Keratinocyte (primary cell): Measurements from ENCODE around the gene AEBP1. TPM values are rescaled to one million over a fixed set of nuclear protein-coding genes. Genes with fewer than 3 reads are reported as not detected.

ENCODE experiments used
- DNase-seq: peaks from one replicate; pipeline ENCODE4 v3.0.0-alpha.2; 2011; ENCODE audit warnings: low read depth, missing footprints, low spot score
- FAIRE-seq: peaks from 2 replicates; lab custom pipeline; 2011; peaks lifted over from hg19 to GRCh38; lab: Jason Lieb, UNC
- H2AFZ ChIP-seq: 2 replicates; pipeline ENCODE4 v1.6.0; 2012; ENCODE audit warnings: low read length, control low read depth, inconsistent platforms; ENCODE audit not compliant: control insufficient read depth
- H3K27ac ChIP-seq: 2 replicates; pipeline ENCODE4 v1.5.1; 2011; ENCODE audit warnings: low read length; ENCODE audit not compliant: control insufficient read depth, insufficient read depth
- H3K27me3 ChIP-seq: 3 replicates; pipeline ENCODE4 v1.6.0; 2011; ENCODE audit warnings: low read length; ENCODE audit not compliant: control insufficient read depth, insufficient read depth; ENCODE audit errors: extremely low read depth
- H3K36me3 ChIP-seq, 2 experiments: 2 replicates in 1 of 2; 3 replicates in 1 of 2; pipeline ENCODE4 v1.5.1; 2011; ENCODE audit warnings: low read length in 2 of 2, mild to moderate bottlenecking in 1 of 2; ENCODE audit not compliant: control insufficient read depth in 2 of 2, insufficient read depth in 2 of 2; ENCODE audit errors: extremely low read depth in 1 of 2
- H3K4me1 ChIP-seq: 3 replicates; pipeline ENCODE4 v1.5.1; 2011; ENCODE audit warnings: low read length; ENCODE audit not compliant: control insufficient read depth, insufficient read depth; ENCODE audit errors: extremely low read depth
- H3K4me2 ChIP-seq: 3 replicates; pipeline ENCODE4 v1.6.0; 2011; ENCODE audit warnings: low read depth, low read length; ENCODE audit not compliant: control insufficient read depth, insufficient read depth; ENCODE audit errors: extremely low read depth
- H3K4me3 ChIP-seq, 3 experiments: fragments of 200-600 bp in 1 of 3; sonication (generic) in 1 of 3; 2 replicates in 2 of 3; 3 replicates in 1 of 3; pipeline ENCODE4 v1.5.1; 2011 to 2016; ENCODE audit warnings: low read length in 3 of 3, mild to moderate bottlenecking in 3 of 3, control low read depth in 2 of 3, inconsistent platforms in 1 of 3, low read depth in 1 of 3, mixed read lengths in 1 of 3, mixed run types in 1 of 3, moderate library complexity in 1 of 3; ENCODE audit not compliant: control insufficient read depth in 2 of 3, insufficient read depth in 2 of 3; ENCODE audit errors: extremely low read depth in 1 of 3
- H3K79me2 ChIP-seq: 2 replicates; pipeline ENCODE4 v1.6.0; 2012; ENCODE audit warnings: low read length; ENCODE audit not compliant: control insufficient read depth, insufficient read depth
- H3K9ac ChIP-seq: 3 replicates; pipeline ENCODE4 v1.6.0; 2011; ENCODE audit warnings: low read length; ENCODE audit not compliant: control insufficient read depth, insufficient read depth; ENCODE audit errors: extremely low read depth
- H3K9me1 ChIP-seq: 3 replicates; pipeline ENCODE4 v1.6.0; 2011; ENCODE audit warnings: low read length; ENCODE audit not compliant: control insufficient read depth, insufficient read depth; ENCODE audit errors: extremely low read depth
- H3K9me3 ChIP-seq: 2 replicates; pipeline ENCODE4 v1.5.1; 2012; ENCODE audit warnings: low read depth, low read length; ENCODE audit not compliant: control insufficient read depth
- H4K20me1 ChIP-seq: 3 replicates; pipeline ENCODE4 v1.6.0; 2011; ENCODE audit warnings: low read length; ENCODE audit not compliant: control insufficient read depth, insufficient read depth; ENCODE audit errors: extremely low read depth
- EZH2 ChIP-seq: IDR thresholded peaks from one replicate; pipeline ENCODE4 v1.6.1; 2012; ENCODE audit warnings: inconsistent platforms, mild to moderate bottlenecking, low read length, moderate library complexity
- dilution Hi-C: fragments of 300-500 bp; cut with MboI; formaldehyde crosslinking; loops from one replicate; pipeline ENCODE4 v1.7.0; 2020; ENCODE audit warnings: low sequenced_read_pairs; ENCODE audit not compliant: extremely low pct_ligation_motif_present
- polyA plus RNA-seq, 5 experiments: library from polyadenylated mRNA; depleted of rRNA in 3 of 5; stranded (reverse) in 3 of 5; stranded (forward) in 1 of 5; unstranded in 1 of 5; fragments of >200 nt; gene quantifications; 1 replicate in 1 of 5; 2 replicates in 3 of 5; 3 replicates in 1 of 5; pipeline versions ENCODE4 v1.2.1 to v1.2.3, GENCODE V29; 2011 to 2012; ENCODE audit warnings: missing spikeins in 2 of 5, low read depth in 1 of 5, low replicate concordance in 1 of 5
- TF ChIP-seq, protein P1 (sequence below), 3 experiments: IDR thresholded peaks in 1 of 3; conservative IDR thresholded peaks in 1 of 3; optimal IDR thresholded peaks in 1 of 3; 2 replicates in 2 of 3; 3 replicates in 1 of 3; pipeline versions ENCODE3 to v1.5.1; 2011; ENCODE audit warnings: low read length in 3 of 3, mild to moderate bottlenecking in 3 of 3, moderate library complexity in 2 of 3, control low read depth in 1 of 3, inconsistent platforms in 1 of 3; ENCODE audit not compliant: insufficient read depth in 2 of 3; ENCODE audit errors: extremely low read depth in 1 of 3

Gene AEBP1
- polyA plus RNA-seq, 1 donor (not counting 4 experiments of a cell fraction or from before 2014, with no cell fraction given) = 0.03 TPM

DNA sequence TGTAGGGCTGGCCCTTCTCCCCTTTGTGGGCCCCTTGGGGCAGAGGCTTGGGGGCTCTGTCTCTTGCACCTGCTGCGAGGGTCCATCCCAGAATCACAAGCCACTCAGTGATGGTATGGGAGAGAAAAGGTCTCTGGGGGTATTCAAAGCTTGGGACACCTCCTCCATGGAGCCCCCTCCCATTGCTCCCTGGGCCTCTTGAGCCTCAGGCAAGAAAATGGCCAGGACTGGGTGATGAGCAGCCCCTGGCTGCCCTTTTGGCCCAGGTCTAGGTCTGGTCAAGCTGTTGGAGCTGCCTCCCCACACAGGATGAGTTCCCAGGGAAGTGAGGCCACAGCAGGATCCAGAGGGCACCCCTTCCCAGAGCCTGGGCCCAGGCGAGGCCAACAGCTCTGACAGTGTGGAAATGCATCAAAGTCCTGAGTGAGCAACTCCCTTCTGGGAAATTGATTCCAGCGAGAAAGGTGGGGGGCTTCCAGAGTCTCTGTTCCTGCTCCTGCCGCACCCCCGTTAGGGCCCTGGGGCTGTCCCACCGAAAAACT is 40.4 kb downstream of the AEBP1 start:
- TF ChIP-seq, protein P1, sequence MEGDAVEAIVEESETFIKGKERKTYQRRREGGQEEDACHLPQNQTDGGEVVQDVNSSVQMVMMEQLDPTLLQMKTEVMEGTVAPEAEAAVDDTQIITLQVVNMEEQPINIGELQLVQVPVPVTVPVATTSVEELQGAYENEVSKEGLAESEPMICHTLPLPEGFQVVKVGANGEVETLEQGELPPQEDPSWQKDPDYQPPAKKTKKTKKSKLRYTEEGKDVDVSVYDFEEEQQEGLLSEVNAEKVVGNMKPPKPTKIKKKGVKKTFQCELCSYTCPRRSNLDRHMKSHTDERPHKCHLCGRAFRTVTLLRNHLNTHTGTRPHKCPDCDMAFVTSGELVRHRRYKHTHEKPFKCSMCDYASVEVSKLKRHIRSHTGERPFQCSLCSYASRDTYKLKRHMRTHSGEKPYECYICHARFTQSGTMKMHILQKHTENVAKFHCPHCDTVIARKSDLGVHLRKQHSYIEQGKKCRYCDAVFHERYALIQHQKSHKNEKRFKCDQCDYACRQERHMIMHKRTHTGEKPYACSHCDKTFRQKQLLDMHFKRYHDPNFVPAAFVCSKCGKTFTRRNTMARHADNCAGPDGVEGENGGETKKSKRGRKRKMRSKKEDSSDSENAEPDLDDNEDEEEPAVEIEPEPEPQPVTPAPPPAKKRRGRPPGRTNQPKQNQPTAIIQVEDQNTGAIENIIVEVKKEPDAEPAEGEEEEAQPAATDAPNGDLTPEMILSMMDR (optimal IDR thresholded peaks at IDR 0.05 in 1 of 3, IDR thresholded peaks at IDR 0.05 in 1 of 3, conservative IDR thresholded peaks at IDR 0.05 in 1 of 3; ENCODE audit: extremely low read depth in 1 of 3, insufficient read depth in 2 of 3, low read length in 3 of 3) = no peak
- no peak for TF ChIP-seq EZH2
- Histone ChIP-seq H3K9me1 (no peaks in the 10 kb centered on the region), H3K79me2 (no peaks in the 10 kb centered on the region), H2AFZ (no peak overlapping the region), H3K4me2 (no peak overlapping the region), H3K9ac (no peak overlapping the region), H3K9me3 (no peaks in the 10 kb centered on the region), H4K20me1 (no peaks in the 10 kb centered on the region), H3K27me3 (peaks cover 29% of the 10 kb centered on the region), H3K27ac (no peak overlapping the region), H3K4me1 (peaks cover 3% of the 10 kb centered on the region), H3K4me3 (no peak overlapping the region), H3K36me3 (no peaks in the 10 kb centered on the region)
- DNase-seq (no peak), FAIRE-seq (no peak)
- dilution Hi-C loops = no loop called here

DNA sequence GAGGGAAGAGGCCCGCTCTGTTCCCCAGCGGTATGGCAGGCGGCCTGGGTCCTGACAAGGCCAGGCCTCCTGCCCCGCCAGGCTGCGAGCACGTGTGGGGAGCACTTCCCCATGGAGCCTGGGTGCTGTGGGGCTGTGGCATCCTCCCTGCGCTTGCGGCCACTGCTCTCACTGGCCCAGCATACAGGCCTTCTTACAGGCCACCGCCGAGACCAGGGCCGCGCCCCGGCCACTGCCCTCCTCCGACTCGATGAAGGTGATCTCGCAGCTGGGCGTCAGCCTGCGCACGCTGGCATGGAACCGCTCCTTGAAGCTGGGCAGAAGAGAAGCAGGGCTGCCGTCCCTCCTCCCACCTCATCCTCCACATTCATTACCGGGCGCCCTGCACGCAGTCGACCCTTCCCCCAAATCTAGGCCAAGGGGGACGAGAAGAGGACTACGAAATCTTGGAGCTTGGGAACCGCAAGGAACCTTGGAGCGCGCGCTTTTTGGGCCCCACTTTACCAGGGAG is 40.9 kb downstream of the AEBP1 start:
- FAIRE-seq (no peak), DNase-seq (no peak)
- dilution Hi-C loops = no loop called here
- Histone ChIP-seq H3K4me2 (no peak overlapping the region), H3K27me3 (peaks cover 29% of the 10 kb centered on the region), H3K9me1 (no peaks in the 10 kb centered on the region), H3K9ac (no peak overlapping the region), H2AFZ (no peak overlapping the region), H3K4me3 (no peak overlapping the region), H3K27ac (no peak overlapping the region), H4K20me1 (no peaks in the 10 kb centered on the region), H3K9me3 (no peaks in the 10 kb centered on the region), H3K36me3 (no peaks in the 10 kb centered on the region), H3K4me1 (peaks cover 3% of the 10 kb centered on the region), H3K79me2 (no peaks in the 10 kb centered on the region)
- TF ChIP-seq, protein P1 (optimal IDR thresholded peaks at IDR 0.05 in 1 of 3, IDR thresholded peaks at IDR 0.05 in 1 of 3, conservative IDR thresholded peaks at IDR 0.05 in 1 of 3; ENCODE audit: extremely low read depth in 1 of 3, insufficient read depth in 2 of 3, low read length in 3 of 3) = no peak
- TF ChIP-seq EZH2 = no peak
